ENCODE results near the gene DAZL. TPM values are rescaled to one million over a fixed set of nuclear protein-coding genes. Genes with fewer than 3 reads are reported as not detected.

DAZL gene, protein sequence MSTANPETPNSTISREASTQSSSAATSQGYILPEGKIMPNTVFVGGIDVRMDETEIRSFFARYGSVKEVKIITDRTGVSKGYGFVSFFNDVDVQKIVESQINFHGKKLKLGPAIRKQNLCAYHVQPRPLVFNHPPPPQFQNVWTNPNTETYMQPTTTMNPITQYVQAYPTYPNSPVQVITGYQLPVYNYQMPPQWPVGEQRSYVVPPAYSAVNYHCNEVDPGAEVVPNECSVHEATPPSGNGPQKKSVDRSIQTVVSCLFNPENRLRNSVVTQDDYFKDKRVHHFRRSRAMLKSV
- not detected in 5 replicates for total RNA-seq (2022; extraction: Qiagen RNA extraction)

DNA sequence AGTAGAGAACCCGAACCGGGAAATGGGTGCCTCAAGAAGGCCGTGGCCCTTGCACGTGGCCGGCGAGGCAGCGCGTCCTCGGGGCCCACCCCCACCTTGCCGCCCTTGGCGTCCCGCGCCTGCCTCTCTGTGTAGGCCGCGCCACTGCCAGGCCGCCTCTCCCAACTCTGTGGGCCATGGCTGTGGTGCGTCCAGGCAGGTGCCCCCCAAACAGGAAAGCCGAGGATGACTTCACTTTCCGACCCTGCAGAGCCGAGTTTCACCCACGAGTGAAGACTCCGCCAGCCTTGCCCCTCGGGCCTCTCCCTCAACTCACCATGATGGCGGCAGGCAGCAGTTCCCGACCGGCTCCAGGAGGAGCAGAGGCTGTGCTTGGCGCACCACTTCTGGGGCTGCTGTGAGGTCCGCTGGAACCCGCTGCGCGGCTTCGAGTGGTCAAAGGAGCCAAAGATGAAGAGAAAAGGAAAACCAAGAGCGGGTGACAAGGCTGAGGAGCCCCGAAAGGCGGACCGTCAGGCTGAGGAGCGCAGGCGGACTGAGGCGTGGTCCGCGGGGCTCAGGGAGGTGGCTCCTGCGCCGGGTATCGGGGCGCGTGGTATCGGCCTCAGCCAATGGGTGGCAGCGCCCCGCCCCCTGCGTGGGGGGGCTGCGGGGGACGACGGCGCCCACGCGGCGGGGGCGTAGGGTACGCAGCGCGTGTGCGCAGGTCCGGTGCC lies at the start of gene DAZL:
Gene DAZL, minus strand, starts transcription at position 537 of the 716 bp plus-strand sequence. Its CDS starts 218 bp downstream, at position 319.

Other genes starting within 250 kb of the DAZL start
- 3.4 to 4.0 TPM (median 3.5 TPM) in 5 replicates for gene RFTN1, start 91.7 kb downstream of the DAZL start, total RNA-seq (2022; extraction: Qiagen RNA extraction)